Measurements from ENCODE around the gene CYBA.

Gene CYBA

GRCh38 chr16:88695218-88695617 is 44.4 kb upstream of the CYBA start:
- Histone ChIP-seq H3K27me3 (ENCODE audit: insufficient read depth, low read length) (no peaks in the 10 kb centered on the region), H3K4me3 (ENCODE audit: low read depth, low read length) (no peak overlapping the region), H2AFZ (ENCODE audit: insufficient read depth, low read length, poor library complexity) (no peak overlapping the region), H2BK120ac (ENCODE audit: insufficient read depth, low read length, poor library complexity) (no peak overlapping the region), H3K79me2 (ENCODE audit: control insufficient read depth, insufficient read depth, low read length, poor library complexity) (no peaks in the 10 kb centered on the region), H3K23ac (ENCODE audit: low read length) (no peak overlapping the region), H3K4me1 (ENCODE audit: control insufficient read depth in 1 of 2, insufficient read depth in 2 of 2, low read length in 2 of 2) (no peaks in the 10 kb centered on the region), H3K79me1 (ENCODE audit: low read length) (no peaks in the 10 kb centered on the region), H3K9ac (ENCODE audit: low read length) (no peak overlapping the region), H3K27ac (ENCODE audit: low read depth, low read length) (no peak overlapping the region), H2AK5ac (ENCODE audit: low read length) (no peak overlapping the region), H4K8ac (ENCODE audit: low read depth, low read length) (no peak overlapping the region), H3K14ac (ENCODE audit: low read length) (no peak overlapping the region), H2BK12ac (ENCODE audit: low read length) (no peak overlapping the region), H3K4ac (ENCODE audit: low read depth, low read length) (no peak overlapping the region), H3K9me3 (ENCODE audit: insufficient read depth, low read depth, low read length) (peaks cover 2% of the 10 kb centered on the region), H3K4me2 (ENCODE audit: low read length) (no peak overlapping the region), H3K18ac (ENCODE audit: low read length) (no peak overlapping the region), H4K91ac (ENCODE audit: low read depth, low read length) (no peak overlapping the region), H2BK5ac (ENCODE audit: low read depth, low read length, poor library complexity) (no peak overlapping the region), H3K36me3 (ENCODE audit: control insufficient read depth in 1 of 2, insufficient read depth in 2 of 2, low read length in 2 of 2) (peaks cover 25 to 27% of the 10 kb centered on the region in 2 experiments), H4K12ac (ENCODE audit: low read depth, low read length) (no peak overlapping the region)
- no peak for DNase-seq
- WGBS (ENCODE audit: extremely low coverage, insufficient coverage, insufficient read length), result no CpG with 5 or more reads among the region's 15 CpGs

GRCh38 chr16:88694221-88695087 is 43.6 kb upstream of the CYBA start:
- Histone ChIP-seq H4K8ac (ENCODE audit: low read depth, low read length) (no peak overlapping the region), H2AK5ac (ENCODE audit: low read length) (no peak overlapping the region), H3K4me2 (ENCODE audit: low read length) (no peak overlapping the region), H2BK120ac (ENCODE audit: insufficient read depth, low read length, poor library complexity) (no peak overlapping the region), H2BK5ac (ENCODE audit: low read depth, low read length, poor library complexity) (no peak overlapping the region), H3K27me3 (ENCODE audit: insufficient read depth, low read length) (no peaks in the 10 kb centered on the region), H3K23ac (ENCODE audit: low read length) (no peak overlapping the region), H3K4me1 (ENCODE audit: control insufficient read depth in 1 of 2, insufficient read depth in 2 of 2, low read length in 2 of 2) (no peaks in the 10 kb centered on the region), H3K79me1 (ENCODE audit: low read length) (no peaks in the 10 kb centered on the region), H3K4ac (ENCODE audit: low read depth, low read length) (no peak overlapping the region), H3K4me3 (ENCODE audit: low read depth, low read length) (no peak overlapping the region), H3K27ac (ENCODE audit: low read depth, low read length) (no peak overlapping the region), H2AFZ (ENCODE audit: insufficient read depth, low read length, poor library complexity) (no peak overlapping the region), H3K14ac (ENCODE audit: low read length) (no peak overlapping the region), H4K12ac (ENCODE audit: low read depth, low read length) (no peak overlapping the region), H3K36me3 (ENCODE audit: control insufficient read depth in 1 of 2, insufficient read depth in 2 of 2, low read length in 2 of 2) (peaks cover 23% of the 10 kb centered on the region in 2 experiments), H2BK12ac (ENCODE audit: low read length) (no peak overlapping the region), H3K9me3 (ENCODE audit: insufficient read depth, low read depth, low read length) (peaks cover 1% of the 10 kb centered on the region), H3K79me2 (ENCODE audit: control insufficient read depth, insufficient read depth, low read length, poor library complexity) (no peaks in the 10 kb centered on the region), H4K91ac (ENCODE audit: low read depth, low read length) (no peak overlapping the region), H3K9ac (ENCODE audit: low read length) (no peak overlapping the region), H3K18ac (ENCODE audit: low read length) (no peak overlapping the region)
- DNase-seq, result no peak
- WGBS (ENCODE audit: extremely low coverage, insufficient coverage, insufficient read length), result no CpG with 5 or more reads among the region's 37 CpGs

- H4K91ac ChIP-seq (ENCODE audit: low read depth, low read length), result no peak overlapping the region
- no peak overlapping the region for H3K9ac ChIP-seq (ENCODE audit: low read length)
- H3K4ac ChIP-seq (ENCODE audit: low read depth, low read length), result no peak overlapping the region
Measured at GRCh38 chr16:88693420-88694177, 42.7 kb upstream of the CYBA start.

GRCh38 chr16:88692861-88693260 is 42.0 kb upstream of the CYBA start:
- H2BK5ac ChIP-seq (ENCODE audit: low read depth, low read length, poor library complexity), result no peak overlapping the region
- H2BK120ac ChIP-seq (ENCODE audit: insufficient read depth, low read length, poor library complexity), result no peak overlapping the region
- no peaks in the 10 kb centered on the region for H3K9me3 ChIP-seq (ENCODE audit: insufficient read depth, low read depth, low read length)
- no peak overlapping the region for H3K27ac ChIP-seq (ENCODE audit: low read depth, low read length)
- no peaks in the 10 kb centered on the region for H3K4me1 ChIP-seq (ENCODE audit: control insufficient read depth in 1 of 2, insufficient read depth in 2 of 2, low read length in 2 of 2)
- no peak overlapping the region for H2AFZ ChIP-seq (ENCODE audit: insufficient read depth, low read length, poor library complexity)
- no peak overlapping the region for H3K14ac ChIP-seq (ENCODE audit: low read length)
- no peak overlapping the region for H3K23ac ChIP-seq (ENCODE audit: low read length)
- H2AK5ac ChIP-seq (ENCODE audit: low read length), result no peak overlapping the region
- no peak overlapping the region for H2BK12ac ChIP-seq (ENCODE audit: low read length)
- no peaks in the 10 kb centered on the region for H3K27me3 ChIP-seq (ENCODE audit: insufficient read depth, low read length)
- H3K36me3 ChIP-seq (ENCODE audit: control insufficient read depth in 1 of 2, insufficient read depth in 2 of 2, low read length in 2 of 2), result peaks cover 8 to 9% of the 10 kb centered on the region in 2 experiments
- H4K8ac ChIP-seq (ENCODE audit: low read depth, low read length), result no peak overlapping the region
- H3K79me2 ChIP-seq (ENCODE audit: control insufficient read depth, insufficient read depth, low read length, poor library complexity), result no peaks in the 10 kb centered on the region
- H3K4me3 ChIP-seq (ENCODE audit: low read depth, low read length), result no peak overlapping the region
- H3K79me1 ChIP-seq (ENCODE audit: low read length), result no peaks in the 10 kb centered on the region
- no peak overlapping the region for H3K4ac ChIP-seq (ENCODE audit: low read depth, low read length)
- no peak overlapping the region for H4K91ac ChIP-seq (ENCODE audit: low read depth, low read length)
- no peak overlapping the region for H3K18ac ChIP-seq (ENCODE audit: low read length)
- no peak for DNase-seq
- no peak overlapping the region for H3K9ac ChIP-seq (ENCODE audit: low read length)
- H3K4me2 ChIP-seq (ENCODE audit: low read length), result no peak overlapping the region
- no CpG with 5 or more reads among the region's 10 CpGs for WGBS (ENCODE audit: extremely low coverage, insufficient coverage, insufficient read length)
- no peak overlapping the region for H4K12ac ChIP-seq (ENCODE audit: low read depth, low read length)

More at GRCh38 chr16:88693420-88694177, 42.7 kb upstream of the CYBA start:
- H3K27ac ChIP-seq (ENCODE audit: low read depth, low read length), result no peak overlapping the region
- H3K14ac ChIP-seq (ENCODE audit: low read length), result no peak overlapping the region
- no peaks in the 10 kb centered on the region for H3K9me3 ChIP-seq (ENCODE audit: insufficient read depth, low read depth, low read length)
- H4K12ac ChIP-seq (ENCODE audit: low read depth, low read length), result no peak overlapping the region
- H2BK5ac ChIP-seq (ENCODE audit: low read depth, low read length, poor library complexity), result no peak overlapping the region
- no peak overlapping the region for H2BK12ac ChIP-seq (ENCODE audit: low read length)
- H3K4me3 ChIP-seq (ENCODE audit: low read depth, low read length), result no peak overlapping the region
- H3K4me2 ChIP-seq (ENCODE audit: low read length), result no peak overlapping the region
- H2BK120ac ChIP-seq (ENCODE audit: insufficient read depth, low read length, poor library complexity), result no peak overlapping the region
- no peaks in the 10 kb centered on the region for H3K4me1 ChIP-seq (ENCODE audit: control insufficient read depth in 1 of 2, insufficient read depth in 2 of 2, low read length in 2 of 2)
- no peaks in the 10 kb centered on the region for H3K79me1 ChIP-seq (ENCODE audit: low read length)
- peaks cover 15 to 16% of the 10 kb centered on the region in 2 experiments for H3K36me3 ChIP-seq (ENCODE audit: control insufficient read depth in 1 of 2, insufficient read depth in 2 of 2, low read length in 2 of 2)
- no peaks in the 10 kb centered on the region for H3K79me2 ChIP-seq (ENCODE audit: control insufficient read depth, insufficient read depth, low read length, poor library complexity)
- no peak overlapping the region for H2AFZ ChIP-seq (ENCODE audit: insufficient read depth, low read length, poor library complexity)
- no peaks in the 10 kb centered on the region for H3K27me3 ChIP-seq (ENCODE audit: insufficient read depth, low read length)
- H2AK5ac ChIP-seq (ENCODE audit: low read length), result no peak overlapping the region
- no peak overlapping the region for H4K8ac ChIP-seq (ENCODE audit: low read depth, low read length)
- no CpG with 5 or more reads among the region's 39 CpGs for WGBS (ENCODE audit: extremely low coverage, insufficient coverage, insufficient read length)
- no peak overlapping the region for H3K18ac ChIP-seq (ENCODE audit: low read length)
- no peak overlapping the region for H3K23ac ChIP-seq (ENCODE audit: low read length)
- DNase-seq, result no peak

All from trophoblast cell (in vitro differentiated cells and primary cell).